Iris pigment epithelial cell (primary cell): ENCODE data around the gene FSHB.
"Not testable (repeated sequence)": the region's sequence is repeated elsewhere in the genome, so short reads cannot be mapped to it uniquely, and the experiment has no call there.

ENCODE experiments used
- DNase-seq: peaks from one replicate; pipeline ENCODE4 v3.0.0-alpha.2; 2011; ENCODE audit warnings: low read depth

Gene FSHB

GRCh38 chr11:30230714-30231113, at the start of gene FSHB:
Gene FSHB (plus strand): TSS chr11:30231014. CDS start chr11:30231903, 889 bp downstream.
- no peak for DNase-seq

GRCh38 chr11:30186748-30187147, 44.1 kb upstream of the FSHB start:
- DNase-seq: no peak

DNA sequence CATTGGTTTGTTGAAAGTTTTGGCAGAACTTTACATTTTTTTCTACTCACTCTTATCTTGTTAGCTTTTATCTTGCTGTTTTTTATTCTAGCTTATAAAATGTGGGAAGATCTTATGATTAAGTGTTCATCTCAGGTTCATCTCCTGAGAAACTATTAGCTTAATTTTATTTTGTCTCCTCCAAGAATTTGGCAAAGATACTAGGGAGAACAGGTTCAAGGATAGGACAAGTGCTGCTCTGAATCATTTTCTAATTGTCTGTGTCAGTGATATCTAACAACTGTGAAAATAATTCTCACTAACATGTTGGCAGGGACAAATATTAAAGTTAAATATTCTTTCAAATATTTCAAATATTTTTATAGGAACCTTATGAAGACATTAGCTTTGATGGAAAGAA, 38.2 kb upstream of the FSHB start:
- no peak for DNase-seq

DNA sequence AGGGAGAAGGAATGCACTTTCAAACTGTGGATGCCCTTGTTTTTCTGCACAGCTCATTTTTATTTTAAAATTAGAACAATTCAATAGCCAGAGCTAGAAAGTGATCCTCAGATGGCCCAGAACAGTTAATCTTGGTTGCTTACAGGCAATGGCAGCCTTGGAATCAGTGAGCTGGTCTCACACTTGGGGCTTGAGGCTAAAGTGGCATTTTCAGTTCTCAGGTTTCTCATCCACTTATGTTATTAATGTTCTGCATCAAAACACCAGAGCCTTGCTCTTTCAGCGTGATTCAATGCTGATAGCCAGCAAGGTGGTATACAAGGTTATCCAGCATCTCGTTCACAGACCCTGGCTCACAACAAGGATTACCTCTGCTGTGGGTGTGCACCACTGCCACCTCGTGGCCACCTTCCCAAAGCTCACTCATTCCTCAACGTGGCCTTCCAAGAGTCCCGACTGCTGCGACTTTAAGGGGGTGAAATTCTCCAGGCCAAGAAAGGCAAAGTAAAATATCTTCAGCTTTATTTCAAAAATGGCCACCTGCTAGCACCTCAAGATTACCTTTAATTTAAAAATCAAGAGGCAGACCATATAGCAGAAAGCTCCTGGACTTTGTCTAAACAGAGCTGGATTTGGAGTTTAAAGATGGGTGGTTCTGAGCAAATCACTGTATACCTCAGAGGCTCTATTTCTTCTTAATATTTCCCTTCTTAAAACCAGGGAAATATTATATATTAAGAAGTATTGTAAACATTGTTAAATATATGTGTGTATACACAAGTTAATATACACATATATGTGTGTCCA, 34.2 kb upstream of the FSHB start:
- peak; percentile 51 for DNase-seq

GRCh38 chr11:30197869-30198268, 32.9 kb upstream of the FSHB start:
- no peak for DNase-seq

DNA sequence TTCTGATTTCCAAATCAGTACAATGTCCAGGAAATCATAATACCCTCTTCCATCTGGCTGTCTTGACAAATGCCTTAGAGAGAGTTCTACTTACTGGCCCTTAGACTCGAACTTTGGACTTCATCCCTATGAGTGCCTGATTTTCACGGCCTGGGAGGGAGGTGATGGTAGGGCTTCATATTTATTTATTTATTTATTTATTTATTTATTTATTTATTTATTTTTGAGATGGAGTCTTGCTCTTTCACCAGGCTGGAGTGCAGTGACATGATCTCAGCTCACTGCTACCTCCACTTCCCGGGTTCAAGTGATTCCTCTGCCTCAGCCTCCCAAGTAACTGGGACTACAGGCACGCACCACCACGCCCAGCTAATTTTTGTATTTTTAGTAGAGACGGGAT, 27.8 kb upstream of the FSHB start:
- DNase-seq: not testable (repeated sequence)

- DNase-seq: no peak
Observed at GRCh38 chr11:30203850-30204249, 27.0 kb upstream of the FSHB start.

DNA sequence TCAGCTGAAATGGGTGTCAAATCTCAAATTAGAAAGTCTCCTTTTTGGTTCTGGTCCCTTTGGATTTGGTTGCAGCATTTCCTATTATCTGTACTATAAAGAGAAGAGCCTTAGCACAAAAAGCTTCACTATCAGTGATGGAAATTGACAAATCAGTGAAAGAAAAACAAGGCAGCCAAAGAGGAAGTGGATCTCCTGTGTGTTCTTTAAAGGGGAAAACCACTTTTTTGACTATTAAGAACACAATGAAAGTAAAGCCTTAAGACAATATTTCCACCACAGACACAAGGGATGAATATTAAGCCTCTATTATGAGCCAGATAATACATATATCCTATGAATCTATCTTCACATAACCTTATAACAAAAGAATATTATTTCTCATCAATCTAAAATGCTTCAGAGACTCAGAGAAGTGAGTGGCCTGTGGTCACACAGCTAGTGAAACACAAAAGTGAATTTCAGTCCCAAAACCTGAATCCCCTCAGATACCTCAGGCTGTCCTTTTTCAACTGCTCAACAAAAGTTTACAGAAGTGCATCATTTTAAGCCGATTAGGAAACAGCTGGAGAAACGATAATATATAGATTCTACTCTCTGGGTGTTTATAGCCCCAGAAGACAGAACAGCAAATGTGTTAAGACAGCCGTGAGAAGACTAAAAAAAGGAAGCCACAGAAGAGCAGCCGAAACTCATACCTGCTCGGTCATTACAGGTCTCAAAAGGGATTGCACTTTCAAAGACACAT, 24.4 kb upstream of the FSHB start:
- no peak for DNase-seq

GRCh38 chr11:30210357-30210756, 20.5 kb upstream of the FSHB start:
- no peak for DNase-seq

DNA sequence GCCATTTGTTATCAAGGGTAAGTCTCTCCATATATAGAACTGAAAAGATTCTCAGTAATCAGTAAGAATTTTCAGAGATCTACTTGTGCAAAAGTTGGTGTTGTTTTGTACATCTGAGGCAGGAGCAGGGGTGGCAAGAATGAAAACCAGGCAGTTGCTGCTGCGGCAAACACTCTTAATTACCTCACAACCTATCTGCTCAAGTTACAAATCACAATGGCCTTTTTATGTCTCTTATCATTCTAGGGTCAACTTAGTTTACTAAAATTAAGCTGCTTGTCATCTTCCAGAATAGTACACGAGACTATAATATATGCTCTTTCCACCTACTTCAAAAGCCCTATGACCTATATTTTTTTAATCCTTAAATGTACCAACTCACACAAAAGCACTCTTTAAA, 14.3 kb upstream of the FSHB start:
- DNase-seq: no peak

DNA sequence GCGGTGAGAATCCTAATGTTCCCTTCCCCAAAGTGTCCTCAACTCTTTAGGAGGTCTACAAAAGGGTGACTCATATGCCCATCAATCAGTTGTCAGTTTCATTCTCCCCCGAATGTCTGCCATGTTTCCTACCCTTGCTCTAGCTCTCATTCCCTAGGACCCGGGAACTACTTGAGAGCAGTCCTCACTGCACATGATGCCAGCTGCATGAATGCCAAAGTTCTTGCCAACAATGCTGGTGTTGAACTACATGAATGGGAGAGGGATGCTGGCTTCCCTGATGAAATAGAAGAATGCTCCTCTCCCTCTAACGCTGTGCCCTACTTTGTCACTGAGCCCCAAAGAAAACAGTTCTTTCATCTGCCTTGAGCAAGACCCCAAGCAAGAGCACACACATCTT, 12.5 kb upstream of the FSHB start:
- DNase-seq: no peak

- no peak for DNase-seq
Observed at GRCh38 chr11:30225642-30226041, 5.2 kb upstream of the FSHB start.

DNA sequence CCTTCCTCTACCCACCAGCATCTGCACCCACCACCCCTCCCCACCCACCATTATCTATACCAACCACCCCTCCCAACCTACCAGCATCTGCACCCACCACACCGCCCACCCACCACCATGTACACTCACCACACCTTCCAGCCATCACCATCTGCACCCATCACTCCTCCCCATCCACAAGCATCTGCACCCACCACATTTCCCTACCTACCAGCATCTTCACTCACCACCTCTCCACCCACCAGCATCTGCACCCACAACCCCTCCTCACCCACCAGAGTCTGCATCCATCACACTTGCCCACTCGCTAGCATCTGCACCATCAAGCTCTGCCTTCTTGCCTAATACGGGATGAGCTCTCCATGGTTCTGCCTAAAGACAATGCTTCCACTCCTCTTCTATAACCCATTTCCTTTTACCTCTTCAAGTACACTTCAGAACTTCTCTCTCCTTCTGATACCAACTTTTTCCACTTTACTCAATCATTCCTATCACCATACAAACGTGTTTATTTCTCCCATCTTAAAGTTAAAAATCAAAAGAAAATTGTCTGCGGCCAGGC, 2.4 kb upstream of the FSHB start:
- DNase-seq: no peak

GRCh38 chr11:30239025-30239424, 8.2 kb downstream of the FSHB start:
- DNase-seq: no peak

GRCh38 chr11:30244265-30244664, 13.5 kb downstream of the FSHB start:
- peak; percentile 93 for DNase-seq

- DNase-seq: peak; percentile 71
Observed at GRCh38 chr11:30245621-30246020, 14.8 kb downstream of the FSHB start.

GRCh38 chr11:30254307-30255298, 23.8 kb downstream of the FSHB start:
- peak; percentile 43 for DNase-seq

DNA sequence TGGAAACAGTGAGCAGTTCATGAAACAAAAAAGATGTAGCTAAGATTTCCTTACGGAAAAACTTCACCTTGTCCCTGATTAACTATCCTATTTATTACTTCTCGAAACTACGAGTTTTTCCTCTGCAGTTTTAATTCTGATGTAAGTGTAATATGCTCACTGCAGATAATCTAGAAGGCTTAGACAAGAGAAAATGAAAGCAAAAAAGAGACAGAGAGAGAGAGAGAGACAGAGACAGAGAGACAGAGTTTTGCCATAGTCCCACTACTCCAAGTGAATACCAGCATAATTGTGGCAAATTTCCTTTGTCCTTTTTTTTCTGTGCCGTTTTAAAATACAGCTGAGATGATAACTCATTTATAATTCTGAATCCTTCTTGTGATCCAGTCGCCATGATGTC, 24.8 kb downstream of the FSHB start:
- no peak for DNase-seq

DNA sequence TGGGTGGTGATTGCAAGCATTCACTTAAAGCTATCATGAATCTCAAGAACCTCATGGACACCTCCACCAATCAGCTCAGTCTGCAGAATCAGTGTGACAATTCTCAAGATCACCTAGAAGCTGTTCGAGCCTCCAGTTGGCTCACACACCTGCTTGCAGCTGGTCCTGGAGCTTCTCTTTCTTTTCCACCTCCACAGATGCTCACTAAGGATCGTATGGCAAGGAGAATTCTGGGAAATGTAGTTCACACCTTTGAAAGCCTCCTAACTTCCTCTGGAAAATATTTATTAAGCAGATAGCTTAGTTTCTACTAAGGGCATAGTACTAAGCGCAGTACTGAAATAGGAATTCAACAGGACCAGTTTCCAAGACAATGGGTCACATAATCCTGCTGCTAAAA, 26.2 kb downstream of the FSHB start:
- DNase-seq: no peak

- DNase-seq: peak; percentile 28
Observed at GRCh38 chr11:30258679-30259078, 27.9 kb downstream of the FSHB start.

- no peak for DNase-seq
Observed at GRCh38 chr11:30260813-30261212, 30.0 kb downstream of the FSHB start.

DNA sequence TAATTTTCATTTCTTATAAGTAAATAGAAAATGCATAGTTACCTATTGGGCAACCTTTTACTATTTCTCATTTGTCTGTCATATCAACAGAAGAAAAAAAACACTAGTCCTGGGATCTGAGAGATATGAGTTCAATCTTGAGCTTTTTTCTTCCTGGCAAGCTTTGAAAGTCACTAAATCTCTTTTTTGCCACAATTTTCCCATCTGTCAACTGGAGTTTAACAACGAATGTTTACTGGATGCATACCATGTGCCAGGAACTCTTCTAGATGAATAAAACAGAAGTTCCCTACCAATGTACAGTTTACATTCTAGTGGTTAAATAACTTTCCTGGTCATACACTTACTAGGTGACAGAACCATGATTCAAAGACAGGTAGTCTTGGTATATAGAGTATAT, 31.0 kb downstream of the FSHB start:
- DNase-seq: no peak
